Measurements from ENCODE around the gene BRD4. TPM values are rescaled to one million over a fixed set of nuclear protein-coding genes. Genes with fewer than 3 reads are reported as not detected.

The BRD4 gene
- total and polyA plus RNA-seq, 8 donors = 51.1 to 89.6 (median 56.6) TPM

- H3K4me1 ChIP-seq = peaks cover 67 to 100% of the 10 kb centered on the region in 2 donors
- DNase-seq (peak in 1 of 4 donors; percentile 83), ATAC-seq (peak; percentile 62)
These were observed 44.0 kb downstream of the BRD4 start for GRCh38 chr19:15288146-15288963.

GRCh38 chr19:15287496-15287895 is 44.8 kb downstream of the BRD4 start:
- H3K36me3 ChIP-seq = no peaks in the 10 kb centered on the region
- H3K4me1 ChIP-seq = peaks cover 68 to 100% of the 10 kb centered on the region in 2 donors
- intact Hi-C loops (cut with DNase I) = no loop called here
- DNase-seq = no peak
- TF ChIP-seq CTCF (IDR thresholded peaks at IDR 0.05) = no peak
- ATAC-seq = no peak
- no peak overlapping the region for H3K4me3 ChIP-seq
- no peak overlapping the region for H3K27ac ChIP-seq
- no peaks in the 10 kb centered on the region for H3K9me3 ChIP-seq
- no peaks in the 10 kb centered on the region for H3K27me3 ChIP-seq

More at GRCh38 chr19:15288146-15288963, 44.0 kb downstream of the BRD4 start:
- no peaks in the 10 kb centered on the region for H3K27me3 ChIP-seq
- H3K4me3 ChIP-seq = no peak overlapping the region
- no peak overlapping the region for H3K27ac ChIP-seq
- TF ChIP-seq CTCF (IDR thresholded peaks at IDR 0.05) = no peak
- H3K9me3 ChIP-seq = no peaks in the 10 kb centered on the region
- no peaks in the 10 kb centered on the region for H3K36me3 ChIP-seq
- intact Hi-C loops (cut with DNase I) = no loop called here

DNA sequence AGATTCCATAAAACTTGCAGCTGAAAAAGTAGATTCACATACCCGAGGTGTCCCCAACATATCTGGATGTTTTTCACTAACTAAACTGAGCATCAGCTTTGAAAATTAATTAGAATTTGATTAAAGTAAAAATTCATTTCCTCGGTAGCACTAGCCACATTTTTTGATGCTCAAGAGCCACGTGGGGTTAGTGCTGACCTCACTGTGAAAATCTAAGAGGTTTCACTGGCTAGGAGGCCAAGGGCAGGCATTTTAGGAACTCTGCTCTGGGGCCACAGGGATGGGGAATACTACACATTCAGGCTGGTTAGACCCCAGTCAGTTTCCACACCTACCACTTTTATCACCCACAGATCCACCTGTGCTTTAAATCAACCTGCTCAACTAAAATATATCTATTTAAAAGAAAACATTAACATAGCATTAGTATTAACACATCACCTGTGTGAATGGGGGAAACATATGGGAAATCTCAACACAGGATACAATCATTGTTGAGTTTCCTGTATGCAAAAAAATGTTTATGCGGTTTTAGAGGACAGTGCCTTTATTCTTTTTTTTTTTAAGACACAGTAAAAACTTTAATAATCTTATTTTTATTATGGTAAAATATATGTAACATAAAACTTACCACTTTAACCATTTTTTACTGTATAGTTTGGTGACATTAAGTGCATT is 45.5 kb downstream of the BRD4 start:
- Histone ChIP-seq H3K27ac (peak overlapping the region in 1 of 2 donors; percentile 18), H3K4me3 (no peak overlapping the region), H3K9me3 (no peaks in the 10 kb centered on the region), H3K36me3 (no peaks in the 10 kb centered on the region), H3K4me1 (peaks cover 74 to 100% of the 10 kb centered on the region in 2 donors), H3K27me3 (no peaks in the 10 kb centered on the region)
- no peak for TF ChIP-seq CTCF (IDR thresholded peaks at IDR 0.05)
- DNase-seq (no peak), ATAC-seq (no peak)
- intact Hi-C loops (cut with DNase I) = no loop called here

DNA sequence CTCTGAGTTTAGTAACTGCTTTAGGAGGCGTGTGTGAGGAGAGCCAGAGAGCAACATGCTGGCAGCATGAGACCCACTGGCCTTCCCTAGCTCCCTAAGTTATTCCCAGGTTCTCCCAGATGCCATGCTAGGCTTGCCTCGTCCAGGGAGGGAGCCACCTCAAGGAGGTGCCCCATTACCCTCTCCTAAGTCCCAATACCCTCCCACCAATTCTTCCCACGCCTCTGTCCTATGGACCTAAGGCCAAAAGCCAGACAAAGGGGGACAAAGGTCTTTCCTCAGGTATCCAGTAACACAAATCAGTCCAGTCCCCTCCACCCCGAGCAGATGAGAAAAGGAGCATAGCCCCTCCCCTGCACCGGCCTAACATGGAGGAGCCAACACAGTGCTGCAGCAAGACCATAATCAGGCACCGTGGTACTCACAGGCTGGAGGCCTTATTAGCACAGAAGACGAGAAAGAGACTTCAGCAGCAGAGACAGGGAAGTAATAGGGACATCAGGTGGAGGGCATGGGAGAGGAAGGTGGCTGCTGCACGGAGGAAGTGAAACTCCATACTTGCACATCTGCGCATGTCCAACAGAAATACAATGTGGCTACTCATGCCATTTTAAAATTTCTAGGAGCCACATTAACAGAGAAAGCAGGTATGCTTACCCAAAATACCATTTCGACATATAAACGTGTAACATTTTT is 46.3 kb downstream of the BRD4 start:
- peak overlapping the region in 1 of 2 donors; percentile 18 for H3K27ac ChIP-seq
- intact Hi-C loops (cut with DNase I) = no loop called here
- no peak for ATAC-seq

More for the DNA sequence above, 46.3 kb downstream of the BRD4 start:
- Histone ChIP-seq H3K9me3 (no peaks in the 10 kb centered on the region), H3K4me3 (no peak overlapping the region), H3K36me3 (no peaks in the 10 kb centered on the region), H3K27me3 (no peaks in the 10 kb centered on the region), H3K4me1 (peaks cover 77 to 100% of the 10 kb centered on the region in 2 donors)
- no peak for DNase-seq
- no peak for TF ChIP-seq CTCF (IDR thresholded peaks at IDR 0.05)
